GM18520 (cell line): ENCODE measurements around the gene PARD6A.

Experiments used
- ATAC-seq: cut with Tn5 transposase; IDR thresholded peaks from one replicate; pipeline ENCODE4 v1.9.1; 2021; ENCODE audit not compliant: unreplicated experiment

PARD6A gene

GRCh38 chr16:67653789-67654402 lies 6.9 kb upstream of the PARD6A start:
- no peak for ATAC-seq

DNA sequence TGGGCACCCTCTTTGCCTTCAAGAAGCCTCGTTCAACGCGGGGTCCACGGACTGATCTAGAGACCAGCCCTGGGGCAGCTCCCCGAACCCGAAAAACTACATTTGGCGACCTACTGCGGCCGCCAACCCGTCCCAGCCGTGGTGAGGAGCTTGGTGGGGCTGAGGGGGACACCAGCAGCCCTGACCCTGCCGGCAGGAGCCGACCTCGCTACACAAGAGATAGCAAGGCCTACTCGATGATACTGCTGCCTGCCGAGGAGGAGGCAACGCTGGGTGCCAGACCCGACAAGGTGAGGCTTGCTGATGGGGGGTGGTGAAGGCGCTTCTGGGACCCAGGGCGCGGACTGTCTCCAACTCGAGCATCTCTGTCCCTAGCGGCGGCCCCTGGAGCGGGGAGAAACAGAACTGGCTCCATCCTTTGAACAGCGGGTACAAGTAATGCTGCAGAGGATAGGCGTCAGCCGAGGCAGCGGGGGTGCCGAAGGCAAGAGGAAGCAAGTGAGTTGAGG lies 6.3 kb upstream of the PARD6A start:
- ATAC-seq = no peak

GRCh38 chr16:67655363-67655762 lies 5.4 kb upstream of the PARD6A start:
- ATAC-seq = no peak

DNA sequence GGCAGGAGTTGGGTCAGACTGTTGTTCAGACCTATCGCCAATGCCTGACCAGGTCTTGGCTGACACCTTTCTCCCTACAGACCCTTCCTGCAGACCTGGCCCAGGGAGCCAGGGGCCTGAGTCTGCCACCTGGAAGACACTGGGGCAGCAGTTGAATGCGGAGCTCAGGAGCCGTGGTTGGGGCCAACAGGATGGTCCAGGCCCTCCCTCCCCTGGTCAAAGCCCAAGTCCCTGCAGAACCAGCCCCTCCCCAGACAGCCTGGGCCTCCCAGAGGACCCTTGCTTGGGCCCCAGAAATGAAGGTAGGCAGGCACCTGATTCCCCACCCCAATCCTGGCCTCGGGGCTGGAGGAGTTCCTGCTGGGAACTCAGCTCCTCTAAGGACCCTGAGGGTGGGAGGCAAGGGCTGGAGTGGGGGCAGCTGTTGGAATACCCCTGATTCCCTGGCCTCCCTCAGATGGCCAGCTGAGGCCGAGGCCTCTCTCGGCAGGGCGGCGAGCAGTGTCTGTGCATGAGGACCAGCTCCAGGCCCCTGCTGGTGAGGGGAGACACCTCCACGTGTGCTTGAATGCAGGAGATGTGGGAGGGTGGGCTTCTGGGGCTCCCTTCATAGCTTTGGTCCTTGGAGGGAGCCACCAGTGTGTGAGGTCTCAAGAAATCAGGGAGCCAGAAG lies 4.3 kb upstream of the PARD6A start:
- ATAC-seq = no peak

DNA sequence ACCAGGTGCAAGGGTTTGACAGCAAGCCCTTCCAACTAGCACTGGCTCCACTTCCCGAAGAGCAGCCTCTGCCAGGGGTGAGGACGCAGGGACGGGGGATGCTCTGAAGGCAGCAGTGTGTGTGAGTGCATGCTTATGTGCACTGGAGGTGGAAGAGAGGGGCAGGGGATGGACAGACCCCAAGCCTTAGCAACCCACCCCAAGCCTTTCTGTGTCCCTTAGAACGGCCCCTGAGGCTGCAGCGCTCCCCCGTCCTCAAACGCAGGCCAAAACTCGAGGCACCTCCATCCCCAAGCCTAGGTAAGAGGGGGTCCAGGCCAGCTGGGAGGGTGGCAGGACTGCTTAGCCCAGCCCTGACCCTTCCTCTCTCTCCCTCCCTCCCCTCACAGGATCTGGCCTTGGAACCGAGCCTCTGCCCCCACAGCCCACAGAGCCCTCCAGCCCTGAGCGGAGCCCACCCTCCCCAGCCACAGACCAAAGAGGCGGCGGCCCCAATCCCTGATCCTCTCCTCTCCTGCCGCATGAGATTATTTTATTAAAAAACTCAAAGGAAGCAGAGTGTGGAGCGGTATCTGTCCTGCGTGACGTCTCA lies 3.6 kb upstream of the PARD6A start:
- ATAC-seq = no peak

- no peak for ATAC-seq
Observed at GRCh38 chr16:67657751-67658518, 2.8 kb upstream of the PARD6A start.

DNA sequence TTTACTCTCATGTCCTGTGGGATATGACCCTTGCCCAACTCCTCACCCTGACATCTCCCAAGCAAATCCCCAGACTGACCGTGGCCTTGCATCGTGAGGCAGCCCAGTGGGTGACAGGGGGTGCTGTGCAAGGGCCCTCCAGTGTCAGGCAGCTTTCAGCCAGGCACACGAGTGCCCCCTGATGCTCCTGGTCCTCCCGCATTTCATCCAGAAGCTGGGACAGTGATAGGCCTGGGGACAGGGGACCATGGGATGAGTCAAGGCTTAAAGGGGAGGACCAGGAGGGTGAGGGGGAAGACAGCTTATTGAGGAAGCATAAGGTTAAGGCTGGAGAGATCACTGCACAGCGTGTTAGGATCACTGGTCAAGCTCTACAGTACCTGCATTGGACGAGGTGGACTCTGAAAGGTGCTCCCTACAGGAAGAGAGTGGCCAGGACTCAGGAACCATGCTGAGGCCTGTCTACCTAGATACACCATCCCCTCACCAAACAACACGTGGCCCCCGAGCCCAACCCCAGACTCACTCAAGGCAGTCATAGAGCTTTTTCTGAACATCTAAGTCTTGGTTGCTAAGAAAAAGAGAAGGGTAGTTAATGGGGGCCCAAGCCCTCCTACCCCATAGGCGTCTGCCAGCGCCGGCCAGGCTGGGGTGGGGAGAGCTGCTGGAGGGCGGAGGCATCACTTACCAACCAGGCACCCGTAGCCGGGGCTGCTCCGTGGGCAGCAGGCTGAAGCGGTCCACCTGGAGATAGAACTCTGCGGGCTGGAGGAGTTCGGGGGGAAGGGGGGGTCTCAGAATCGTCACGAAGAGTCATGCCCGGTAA lies 1.7 kb upstream of the PARD6A start:
- ATAC-seq = no peak

GRCh38 chr16:67659675-67660563 lies 841 bp upstream of the PARD6A start, which contains the start of gene ACD:
TSS of gene ACD (minus strand) at chr16:67660260. CDS start at chr16:67660220, 40 bp downstream.
- ATAC-seq = peak; percentile 55

DNA sequence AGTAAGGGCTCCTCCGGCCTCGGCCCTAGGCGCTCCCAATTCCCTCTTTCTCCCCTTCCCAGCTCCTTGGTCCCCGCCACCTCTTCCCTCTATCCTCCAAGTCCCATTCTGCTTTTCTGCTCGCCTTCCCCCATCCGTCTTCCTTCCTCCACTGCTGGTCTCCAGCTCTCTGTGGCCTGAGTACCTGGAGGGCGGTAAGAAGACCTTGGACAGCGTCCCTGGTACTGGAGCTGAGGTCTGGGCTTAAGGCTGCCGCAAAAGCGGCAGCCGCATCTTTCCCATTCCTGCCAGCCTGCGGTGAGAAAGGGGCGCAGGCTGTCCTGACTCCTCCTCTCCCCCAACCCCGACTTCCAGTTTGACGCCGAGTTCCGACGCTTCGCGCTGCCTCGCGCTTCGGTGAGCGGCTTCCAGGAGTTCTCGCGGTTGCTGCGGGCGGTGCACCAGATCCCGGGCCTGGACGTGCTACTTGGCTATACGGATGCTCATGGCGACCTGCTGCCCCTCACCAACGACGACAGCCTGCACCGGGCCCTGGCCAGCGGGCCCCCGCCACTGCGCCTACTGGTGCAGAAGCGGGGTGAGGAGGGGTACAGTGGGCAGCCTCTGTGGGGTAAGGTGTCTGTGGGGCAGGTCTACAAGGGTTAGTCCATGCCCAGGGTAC lies 471 bp downstream of the PARD6A start:
- ATAC-seq = no peak

DNA sequence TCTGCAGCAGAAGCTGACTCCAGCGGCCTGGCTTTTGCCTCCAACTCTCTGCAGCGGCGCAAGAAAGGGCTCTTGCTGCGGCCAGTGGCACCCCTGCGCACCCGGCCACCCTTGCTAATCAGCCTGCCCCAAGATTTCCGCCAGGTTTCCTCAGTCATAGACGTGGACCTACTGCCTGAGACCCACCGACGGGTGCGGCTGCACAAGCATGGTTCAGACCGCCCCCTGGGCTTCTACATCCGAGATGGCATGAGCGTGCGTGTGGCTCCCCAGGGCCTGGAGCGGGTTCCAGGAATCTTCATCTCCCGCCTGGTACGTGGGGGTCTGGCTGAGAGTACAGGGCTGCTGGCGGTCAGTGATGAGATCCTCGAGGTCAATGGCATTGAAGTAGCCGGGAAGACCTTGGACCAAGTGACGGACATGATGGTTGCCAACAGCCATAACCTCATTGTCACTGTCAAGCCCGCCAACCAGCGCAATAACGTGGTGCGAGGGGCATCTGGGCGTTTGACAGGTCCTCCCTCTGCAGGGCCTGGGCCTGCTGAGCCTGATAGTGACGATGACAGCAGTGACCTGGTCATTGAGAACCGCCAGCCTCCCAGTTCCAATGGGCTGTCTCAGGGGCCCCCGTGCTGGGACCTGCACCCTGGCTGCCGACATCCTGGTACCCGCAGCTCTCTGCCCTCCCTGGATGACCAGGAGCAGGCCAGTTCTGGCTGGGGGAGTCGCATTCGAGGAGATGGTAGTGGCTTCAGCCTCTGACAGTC lies 1.3 kb downstream of the PARD6A start:
- ATAC-seq = no peak

DNA sequence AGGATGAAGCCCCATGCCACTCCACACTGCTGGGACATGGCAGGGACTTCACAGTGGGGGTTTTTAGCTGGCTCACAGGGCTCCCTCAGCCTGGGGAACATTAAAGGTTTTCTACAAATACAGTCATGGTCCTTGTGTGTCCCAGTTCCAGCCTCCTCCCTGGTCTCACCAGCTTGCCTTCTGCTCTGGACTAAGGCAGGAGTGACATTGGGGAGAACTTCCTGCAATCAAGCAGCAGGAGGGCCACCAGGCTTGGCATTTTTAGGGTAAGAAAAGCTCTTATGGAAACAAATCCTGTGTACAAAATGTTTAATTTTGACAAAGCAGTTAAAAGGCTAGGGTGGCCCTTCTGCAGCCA lies 1.9 kb downstream of the PARD6A start:
- no peak for ATAC-seq

DNA sequence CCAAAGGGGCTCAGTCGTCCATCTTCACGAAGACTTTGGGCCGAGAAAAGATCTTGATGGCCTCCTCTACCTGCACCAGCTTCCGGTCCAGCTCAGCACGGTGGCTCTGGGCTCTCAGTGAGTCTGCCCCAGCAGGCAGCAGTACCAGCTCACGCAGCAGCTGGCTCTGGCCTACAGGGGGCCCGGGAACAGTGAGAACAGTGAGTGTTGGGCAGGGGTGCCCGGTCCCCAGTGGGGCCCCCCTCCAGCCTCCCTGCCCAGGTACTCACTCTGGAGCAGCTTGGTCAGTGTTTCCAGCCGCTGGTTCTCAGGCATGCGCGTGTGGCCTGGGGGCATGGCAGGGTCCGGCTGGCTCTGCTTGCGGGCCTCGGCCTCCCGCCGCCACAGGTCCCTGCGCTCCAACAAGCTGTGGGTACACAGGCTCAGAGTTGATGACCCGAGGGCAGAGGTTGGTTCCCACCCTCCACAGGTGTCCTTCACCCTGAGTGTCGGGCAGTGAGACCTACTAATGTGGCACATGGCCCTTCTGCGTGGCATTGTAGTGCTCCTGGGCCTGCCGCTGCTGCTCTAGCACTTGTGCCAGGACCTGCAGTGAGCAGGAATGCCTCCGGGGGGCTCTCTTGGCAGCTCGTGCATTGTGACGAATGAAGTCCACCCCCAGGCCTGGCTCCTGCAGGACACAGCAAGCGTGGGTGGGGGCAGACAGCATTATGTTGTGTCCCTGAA lies 2.6 kb downstream of the PARD6A start:
- ATAC-seq = no peak

DNA sequence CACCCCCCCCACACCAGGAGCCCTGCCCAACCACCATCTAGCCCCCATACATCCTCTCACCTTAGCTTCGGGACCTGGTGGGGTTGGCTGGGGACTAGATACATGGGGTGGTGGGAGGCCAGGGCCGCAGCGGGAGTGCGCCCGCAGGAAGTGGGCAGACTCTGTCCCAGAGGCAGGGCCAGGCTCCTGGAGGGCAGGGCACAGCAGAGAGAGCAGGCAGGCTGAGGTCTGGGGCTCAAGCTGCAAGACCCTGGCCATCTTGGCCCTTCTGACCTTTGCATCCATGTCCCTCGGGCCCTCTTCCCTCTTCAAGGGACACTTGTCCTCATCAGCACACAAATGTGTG lies 3.1 kb downstream of the PARD6A start:
- ATAC-seq = no peak

- ATAC-seq = no peak
Observed at GRCh38 chr16:67664258-67664657, 3.5 kb downstream of the PARD6A start.

DNA sequence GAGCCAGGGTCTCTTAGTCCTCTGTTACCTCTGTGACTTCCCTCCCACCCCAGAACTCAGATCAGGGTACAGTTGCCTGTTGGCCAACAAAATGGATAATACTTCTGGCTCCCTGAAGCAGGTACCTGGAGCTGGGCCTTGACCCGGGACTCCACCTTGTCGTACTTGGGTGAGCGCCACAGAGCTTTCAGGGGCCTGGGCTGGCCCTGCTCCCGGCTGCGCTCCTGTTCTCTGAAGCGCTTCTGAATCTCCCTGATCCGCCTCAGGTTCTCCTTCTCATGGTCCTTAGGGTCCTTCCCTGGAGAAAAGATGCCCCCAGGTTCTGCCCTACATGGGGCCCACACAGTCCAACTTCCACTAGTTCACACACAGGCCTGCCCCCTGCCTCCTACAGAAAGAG lies 4.1 kb downstream of the PARD6A start:
- ATAC-seq = no peak

DNA sequence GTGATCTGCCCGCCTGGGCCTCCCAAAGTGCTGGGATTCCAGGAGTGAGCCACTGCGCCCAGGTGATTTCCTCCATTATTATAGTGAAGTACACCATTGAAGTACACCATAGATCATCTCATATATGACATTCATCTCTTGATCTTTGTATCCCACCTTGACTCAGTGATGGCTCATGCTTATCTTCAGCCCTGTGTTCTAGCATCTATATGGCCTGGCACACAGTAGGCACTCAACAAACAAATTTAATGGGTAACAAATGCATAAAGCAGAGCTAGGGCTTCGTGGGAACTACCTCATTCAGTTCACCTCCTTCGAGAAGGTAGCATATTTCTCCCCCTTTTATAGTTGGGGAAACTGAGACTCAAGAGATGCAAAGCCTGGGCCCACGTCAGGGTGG lies 4.8 kb downstream of the PARD6A start:
- ATAC-seq = no peak

DNA sequence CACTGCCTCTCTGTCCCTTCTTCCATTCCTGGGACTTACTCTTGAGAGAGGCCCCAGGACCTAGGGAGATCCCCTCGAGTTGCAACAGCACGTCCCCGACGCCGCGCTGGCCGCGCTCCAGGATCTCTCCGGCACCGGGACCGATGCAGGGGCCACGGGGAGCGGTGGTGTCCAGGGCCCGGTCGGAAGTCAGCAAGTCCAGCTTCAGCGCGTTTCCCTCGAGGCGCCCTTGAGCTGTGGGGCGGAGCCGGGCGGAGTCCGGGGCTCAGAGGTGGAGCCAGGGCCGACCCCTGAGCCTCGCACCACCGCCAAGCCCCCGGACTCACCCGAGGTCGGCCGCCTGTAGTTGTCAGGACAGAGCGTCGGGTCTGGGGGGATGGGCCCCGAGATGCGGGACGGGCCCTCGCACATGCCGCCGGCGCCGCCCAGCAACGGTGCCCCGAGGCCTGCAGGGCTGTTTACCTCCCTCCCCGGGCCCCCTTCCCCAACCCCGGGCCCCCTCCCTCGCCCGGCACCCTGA lies 5.3 kb downstream of the PARD6A start:
- ATAC-seq = no peak
